HG02938 (cell line): ENCODE measurements around the gene TESK2.

Experiments
- ATAC-seq: cut with Tn5 transposase; IDR thresholded peaks from one replicate; pipeline ENCODE4 v1.9.1; 2021; ENCODE audit warnings: mild to moderate bottlenecking, moderate library complexity; ENCODE audit not compliant: unreplicated experiment

Gene TESK2

DNA sequence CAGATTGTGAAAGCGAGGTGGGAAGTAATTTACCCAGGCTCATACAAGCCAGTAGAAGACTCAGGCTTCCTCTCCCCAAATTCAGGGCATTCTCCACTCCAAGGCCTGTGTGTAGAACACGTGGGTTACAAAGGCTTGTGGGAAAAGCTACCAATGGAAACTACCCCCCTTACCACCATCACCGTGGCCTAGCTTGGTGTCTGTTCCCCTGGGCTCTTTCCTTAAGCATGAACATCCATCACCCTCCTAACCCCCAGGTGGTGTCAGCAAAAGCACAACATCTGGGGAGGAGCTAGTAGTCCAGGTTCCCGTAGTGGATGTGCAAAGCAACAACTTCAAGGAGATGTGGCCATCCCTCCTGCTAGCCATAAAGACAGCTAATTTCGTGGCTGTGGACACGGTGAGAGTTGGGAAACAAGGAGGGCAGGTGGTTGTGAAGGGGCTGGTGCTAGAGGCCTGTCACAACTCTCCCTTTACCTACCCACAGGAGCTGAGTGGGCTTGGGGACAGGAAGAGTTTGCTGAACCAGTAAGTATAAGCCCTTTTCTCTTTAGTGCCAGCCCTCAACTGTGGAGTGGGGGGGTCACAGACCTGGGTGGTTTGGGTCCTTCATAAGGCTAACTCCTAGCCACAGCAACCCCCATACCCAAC is 150.0 kb downstream of the TESK2 start:
- no peak for ATAC-seq

DNA sequence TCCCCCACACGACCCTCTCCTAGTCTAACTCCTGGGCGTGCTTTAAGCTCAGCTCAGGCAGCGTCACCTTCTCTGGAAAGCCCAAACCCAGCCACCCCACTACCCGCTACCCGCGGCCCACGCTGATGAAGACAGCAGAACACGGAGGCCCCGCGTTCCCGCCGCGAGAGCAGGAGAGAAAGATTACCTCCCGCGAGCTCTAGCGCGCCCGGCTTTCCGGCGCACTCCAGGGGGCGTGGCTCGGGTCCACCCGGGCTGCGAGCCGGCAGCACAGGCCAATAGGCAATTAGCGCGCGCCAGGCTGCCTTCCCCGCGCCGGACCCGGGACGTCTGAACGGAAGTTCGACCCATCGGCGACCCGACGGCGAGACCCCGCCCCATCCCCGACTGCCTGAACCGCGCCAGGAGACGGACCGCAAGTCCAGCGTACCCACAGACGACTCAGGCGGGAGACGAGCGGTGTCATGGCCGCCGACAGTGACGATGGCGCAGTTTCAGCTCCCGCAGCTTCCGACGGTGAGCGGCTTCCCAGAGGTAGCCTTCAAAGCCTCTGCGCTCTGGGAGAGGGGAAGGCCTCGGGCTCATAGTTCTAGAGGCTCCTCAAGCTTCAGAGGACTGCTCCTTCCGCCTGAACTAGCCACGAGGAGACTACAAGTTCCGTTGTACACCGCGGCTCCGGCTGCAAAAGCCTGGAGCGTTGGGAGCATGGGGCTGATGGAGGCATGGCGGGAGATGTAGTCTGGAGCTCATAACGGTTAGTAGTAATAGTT is 151.0 kb downstream of the TESK2 start, which contains the start of the genes MUTYH and TOE1:
MUTYH (minus strand) TSS at position 652 of the 770 bp plus-strand sequence. CDS start 5,935 bp downstream, outside the sequence.
TOE1 (plus strand) TSS at position 382 of the 770 bp plus-strand sequence; CDS start at position 465, 83 bp downstream.
- ATAC-seq, result peak; percentile 70

DNA sequence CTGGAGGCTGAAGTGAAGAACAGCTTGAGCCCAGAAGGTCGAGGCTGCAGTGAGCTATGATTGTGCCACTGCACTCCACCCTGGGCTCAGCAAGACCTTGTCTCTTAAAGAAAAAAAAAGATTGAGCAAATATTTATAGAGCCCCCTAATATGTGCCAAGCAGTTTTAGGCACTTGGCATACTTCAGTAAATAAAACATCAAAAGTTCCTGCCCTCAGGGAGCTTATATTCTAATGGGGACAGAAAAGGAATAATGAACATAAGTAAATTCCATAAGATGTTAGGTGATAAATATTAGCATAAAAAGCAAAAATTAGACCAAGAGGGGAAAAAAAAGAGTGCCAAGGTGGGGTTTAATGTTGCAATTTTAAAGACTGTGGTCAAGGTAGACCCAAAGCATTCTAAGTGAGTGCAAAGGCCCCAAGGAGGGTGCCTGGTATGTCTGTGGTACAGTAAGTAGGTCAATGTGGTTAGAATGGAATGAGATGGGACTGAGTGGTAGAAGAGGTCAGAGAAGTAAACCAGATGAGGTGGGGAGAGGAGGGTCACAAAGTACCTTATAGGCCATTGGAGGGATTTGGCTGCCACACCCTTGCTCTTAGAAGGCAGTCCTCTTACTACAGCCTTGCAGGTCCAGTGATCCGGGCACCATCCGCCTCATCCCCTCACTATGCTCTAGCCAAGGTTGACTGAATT is 153.2 kb downstream of the TESK2 start:
- no peak for ATAC-seq

DNA sequence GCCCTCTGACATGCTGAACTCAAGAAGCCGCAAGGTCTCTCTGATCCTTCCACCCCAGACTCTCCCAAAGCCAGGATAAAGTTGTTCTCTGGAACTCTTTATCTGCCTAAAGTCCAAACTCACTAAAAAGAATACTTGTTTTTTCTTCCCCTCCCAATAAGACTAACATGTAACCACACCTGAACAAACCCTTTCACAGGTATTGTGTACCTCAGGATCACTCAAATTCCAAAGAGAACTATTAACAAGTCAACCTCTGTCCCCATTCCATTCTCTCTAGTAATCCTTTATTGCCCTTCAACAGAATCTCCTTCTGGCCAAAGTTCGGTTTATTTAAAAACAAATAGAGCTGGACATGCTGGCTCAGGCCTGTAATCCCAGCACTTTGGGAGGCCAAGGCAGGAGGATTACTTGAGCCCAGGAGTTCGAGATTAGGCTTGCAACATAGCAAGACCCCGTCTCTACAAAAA is 155.1 kb downstream of the TESK2 start:
- ATAC-seq, result no peak

DNA sequence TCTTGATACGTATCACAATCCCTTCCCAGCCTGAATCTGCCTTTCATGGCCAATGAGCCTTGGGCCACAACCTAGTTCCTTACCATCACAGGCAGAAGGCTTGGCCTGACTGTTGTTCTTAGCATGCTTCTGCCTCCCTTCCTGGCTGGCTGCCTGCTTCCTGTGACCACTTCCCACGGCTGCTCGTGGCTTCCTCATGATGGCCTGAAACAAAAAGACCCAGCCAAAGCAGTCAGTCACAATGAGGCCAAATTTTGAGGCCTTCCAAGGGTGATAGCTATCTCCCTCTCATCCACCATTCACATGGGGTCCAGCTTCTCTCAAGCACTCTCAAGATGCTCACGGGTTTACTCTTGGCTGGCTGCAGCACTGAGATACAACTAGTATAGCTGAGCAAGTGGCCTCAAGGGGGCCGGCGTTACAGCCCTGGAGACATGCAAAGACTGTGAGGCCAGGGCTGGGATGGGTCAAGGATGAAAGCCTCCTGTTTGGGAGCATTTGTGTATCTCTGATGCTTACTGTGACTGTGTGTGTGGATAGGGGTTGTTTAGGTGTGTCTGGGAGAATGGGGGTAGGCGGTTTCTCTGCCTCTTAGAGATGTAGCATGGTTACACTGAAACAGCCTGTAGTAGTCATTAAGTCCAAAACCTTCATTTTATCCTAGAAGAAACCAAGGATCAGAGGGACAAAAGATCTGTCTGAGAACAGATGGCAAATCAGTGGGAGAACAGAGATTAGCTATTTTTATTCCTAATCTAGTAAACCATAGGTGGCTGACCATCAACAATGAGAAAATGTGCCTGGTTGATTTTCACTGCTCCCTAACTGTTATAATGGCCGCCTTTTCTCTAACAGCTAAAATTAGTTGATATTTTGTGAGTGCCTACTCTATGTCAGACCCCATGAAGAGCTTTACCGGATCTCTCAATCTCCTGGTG is 156.4 kb downstream of the TESK2 start:
- no peak for ATAC-seq

DNA sequence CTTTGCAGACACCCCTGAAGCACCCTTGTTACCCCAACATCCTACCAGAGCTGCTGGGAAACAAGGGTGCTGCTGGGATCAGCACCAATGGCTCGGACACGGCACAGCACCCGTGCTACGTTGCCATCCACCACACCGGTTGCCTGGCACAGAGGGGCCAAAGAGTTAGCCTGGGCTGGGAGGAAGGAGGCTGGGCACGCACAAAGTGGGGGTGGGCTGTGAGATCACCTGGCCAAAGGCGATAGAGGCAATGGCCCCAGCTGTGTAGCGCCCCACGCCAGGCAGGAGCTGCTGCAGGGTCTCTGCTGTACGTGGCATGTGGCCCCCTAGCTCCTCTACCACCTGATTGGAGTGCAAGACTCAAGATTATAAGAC is 158.6 kb downstream of the TESK2 start:
- ATAC-seq, result no peak

DNA sequence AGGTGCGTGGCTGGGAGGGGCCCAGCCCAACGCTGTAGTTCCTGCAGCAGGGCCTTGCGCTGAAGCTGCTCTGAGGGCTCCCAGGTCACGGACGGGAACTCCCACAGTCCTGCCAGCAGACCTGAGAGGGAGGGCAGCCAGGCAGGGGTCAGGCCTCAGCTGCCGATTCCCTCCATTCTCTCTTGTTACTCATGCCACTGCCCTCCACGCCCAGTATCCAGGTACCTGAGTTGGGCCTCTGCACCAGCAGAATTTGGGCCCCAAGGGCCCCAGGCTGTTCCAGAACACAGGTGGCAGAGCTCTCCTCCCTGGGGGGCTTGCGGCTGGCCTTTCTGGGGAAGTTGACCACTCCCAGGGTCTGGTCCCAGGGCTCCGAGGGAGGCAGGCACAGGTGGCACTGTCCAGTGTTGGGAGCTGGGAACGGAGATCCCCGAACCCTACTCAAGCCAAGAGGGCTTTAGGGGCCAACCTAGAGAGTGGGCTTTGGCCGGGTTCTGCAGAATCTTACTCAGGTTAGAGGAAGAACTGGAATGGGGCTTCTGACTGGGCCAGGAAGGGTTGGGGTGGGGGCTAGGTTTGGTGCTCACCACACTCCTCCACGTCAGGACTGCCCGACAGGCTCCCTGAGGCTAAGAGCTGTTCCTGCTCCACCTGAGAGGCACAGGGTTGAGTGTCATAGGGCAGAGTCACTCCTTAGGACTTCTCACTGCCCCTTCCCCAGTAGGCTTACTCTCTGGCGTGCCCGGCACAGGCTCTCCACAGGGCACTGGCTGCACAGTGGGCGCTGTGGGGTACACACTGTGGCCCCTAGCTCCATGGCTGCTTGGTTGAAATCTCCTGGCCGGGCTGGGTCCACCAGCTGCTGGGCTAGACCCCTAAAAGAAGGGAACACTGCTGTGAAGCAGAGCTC is 159.3 kb downstream of the TESK2 start:
- ATAC-seq, result no peak

DNA sequence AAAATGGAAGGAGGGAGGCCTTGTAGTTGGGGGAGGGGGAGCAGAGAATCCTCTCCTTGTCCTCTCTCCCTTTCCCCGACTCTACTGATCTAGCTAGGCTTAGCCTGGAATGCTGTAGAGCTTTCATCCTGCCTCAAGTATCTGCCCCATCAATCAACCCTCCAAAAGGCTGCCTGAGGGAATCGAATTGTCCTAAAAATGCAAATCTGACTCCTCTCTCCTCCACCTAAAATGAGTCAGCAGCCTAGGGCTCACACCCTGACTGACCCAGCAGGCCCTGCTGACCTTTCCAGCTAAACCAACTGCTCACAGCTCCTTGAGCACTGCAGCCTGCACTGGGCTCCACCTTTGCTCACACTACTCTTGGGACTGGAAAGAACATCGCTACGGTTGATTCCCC is 161.5 kb downstream of the TESK2 start:
- ATAC-seq, result no peak

DNA sequence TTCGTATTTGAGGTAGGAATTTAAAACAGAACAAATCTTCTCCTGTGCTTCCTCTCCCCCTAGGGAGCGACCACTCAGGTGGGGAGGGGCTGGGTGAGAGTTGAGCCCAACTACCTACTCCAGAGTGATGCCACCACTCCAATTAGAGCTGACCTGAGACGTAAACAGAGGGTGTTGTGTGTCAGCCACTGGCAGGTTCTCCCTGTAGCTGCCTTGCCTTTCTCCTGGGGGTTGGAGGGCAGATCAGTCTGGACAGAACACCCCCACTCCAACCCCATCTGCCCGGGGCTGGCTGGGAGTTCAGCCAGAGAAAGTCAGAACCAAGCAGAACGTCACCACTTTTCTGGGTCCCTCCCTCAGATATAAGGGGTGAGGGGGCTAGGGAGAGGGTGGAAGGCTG is 162.3 kb downstream of the TESK2 start:
- no peak for ATAC-seq

DNA sequence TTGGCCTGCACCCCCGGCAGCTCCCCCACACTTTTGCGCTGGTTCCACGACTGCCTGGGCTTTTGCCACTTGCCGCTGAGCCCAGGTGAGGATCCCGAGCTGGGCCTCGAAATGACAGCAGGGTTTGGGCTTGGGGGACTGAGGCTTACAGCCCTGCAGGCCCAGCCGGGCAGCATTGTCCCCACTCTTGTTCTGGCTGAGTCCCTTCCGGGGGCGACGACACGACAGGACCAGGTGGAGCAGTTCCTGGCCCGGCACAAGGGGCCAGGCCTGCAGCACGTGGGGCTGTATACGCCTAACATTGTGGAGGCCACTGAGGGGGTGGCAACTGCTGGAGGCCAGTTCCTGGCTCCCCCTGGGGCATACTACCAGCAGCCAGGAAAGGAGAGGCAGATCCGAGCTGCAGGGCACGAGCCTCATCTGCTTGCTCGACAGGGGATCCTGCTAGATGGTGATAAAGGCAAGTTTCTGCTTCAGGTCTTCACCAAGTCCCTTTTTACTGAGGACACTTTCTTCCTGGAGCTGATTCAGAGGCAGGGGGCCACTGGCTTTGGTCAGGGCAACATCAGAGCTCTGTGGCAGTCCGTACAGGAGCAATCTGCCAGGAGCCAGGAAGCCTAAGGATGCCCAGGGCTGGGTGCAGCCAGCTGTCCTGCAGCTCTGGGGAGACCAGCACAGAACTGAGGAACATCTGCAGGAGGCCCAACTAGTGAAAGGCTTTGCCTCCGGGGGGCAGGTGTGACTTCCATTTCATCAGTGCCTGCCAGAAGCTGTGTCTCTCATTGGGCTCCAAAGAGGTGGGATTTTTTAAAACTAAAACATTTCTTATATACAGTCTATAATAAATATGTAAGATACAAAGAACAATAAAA is 163.1 kb downstream of the TESK2 start:
- no peak for ATAC-seq

DNA sequence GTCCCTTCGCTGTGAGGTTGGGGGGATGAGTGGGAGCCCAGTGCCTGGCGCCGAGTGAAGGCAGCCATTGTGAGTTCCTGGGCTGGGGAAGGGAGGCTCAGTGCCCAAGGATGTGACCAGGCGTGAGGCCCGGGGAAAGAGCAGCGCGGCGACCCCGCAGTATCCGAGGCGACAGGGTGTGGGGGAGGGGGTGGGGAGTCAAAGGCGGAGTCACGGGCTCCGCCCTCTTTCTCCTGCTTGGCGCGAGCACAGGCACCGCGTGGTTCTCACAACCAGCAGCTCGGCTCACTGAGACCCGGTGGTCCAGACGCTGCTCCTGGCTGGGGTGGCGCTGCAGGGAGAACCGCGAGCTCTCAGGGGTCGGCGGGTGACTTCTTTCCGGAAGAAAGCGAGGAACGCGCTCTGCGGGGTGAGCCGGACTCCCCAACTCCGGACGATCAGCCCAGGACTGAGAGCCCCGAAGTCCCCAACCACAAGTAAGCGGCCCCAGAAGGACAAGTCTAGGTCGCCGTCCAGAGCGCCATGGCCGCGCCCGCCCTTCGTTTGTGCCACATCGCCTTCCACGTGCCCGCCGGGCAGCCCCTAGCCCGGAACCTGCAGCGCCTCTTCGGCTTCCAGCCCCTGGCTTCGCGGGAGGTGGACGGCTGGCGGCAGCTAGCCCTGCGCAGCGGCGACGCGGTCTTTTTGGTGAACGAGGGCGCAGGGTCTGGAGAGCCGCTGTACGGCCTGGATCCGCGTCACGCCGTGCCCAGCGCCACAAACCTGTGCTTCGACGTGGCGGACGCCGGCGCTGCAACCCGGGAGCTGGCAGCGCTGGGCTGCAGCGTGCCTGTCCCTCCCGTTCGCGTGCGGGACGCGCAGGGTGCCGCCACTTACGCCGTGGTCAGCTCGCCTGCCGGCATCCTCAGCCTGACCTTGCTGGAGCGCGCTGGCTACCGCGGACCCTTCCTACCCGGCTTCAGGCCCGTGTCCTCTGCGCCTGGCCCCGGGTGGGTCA is 164.0 kb downstream of the TESK2 start, which contains the start of gene HPDL:
HPDL (plus strand) TSS at position 269 of the 997 bp plus-strand sequence; CDS start at position 523, 254 bp downstream.
- ATAC-seq, result no peak

DNA sequence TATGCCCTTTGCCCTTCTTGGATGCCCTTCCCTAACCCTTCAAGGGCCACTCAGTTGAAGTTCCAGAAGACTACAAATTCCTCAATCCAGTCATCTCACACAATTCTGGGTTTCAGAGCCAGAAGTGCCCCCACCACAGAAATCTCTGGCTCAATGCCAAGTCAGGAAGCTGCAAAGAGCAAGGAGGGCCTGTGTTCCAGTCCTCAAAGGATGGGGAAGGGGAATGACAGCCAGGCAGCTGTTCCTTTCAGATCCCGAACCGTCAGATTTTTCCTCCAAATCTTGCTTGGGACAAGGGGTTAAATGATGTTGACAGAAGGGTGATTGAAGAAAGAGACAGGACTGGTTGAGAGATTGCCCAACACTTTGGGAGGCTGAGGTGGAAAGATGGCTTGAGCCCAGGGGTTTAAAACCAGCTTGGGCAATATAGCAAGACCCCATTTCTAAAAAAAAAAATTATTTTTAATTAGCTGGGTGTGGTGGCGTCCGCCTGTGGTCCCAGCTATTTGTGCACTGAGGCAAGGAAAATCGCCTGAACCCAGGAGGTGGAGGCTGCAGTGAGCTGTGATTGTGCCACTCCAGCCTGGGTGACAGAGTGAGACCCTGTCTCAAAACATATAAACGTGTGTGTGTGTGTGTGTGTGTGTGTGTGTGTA is 165.0 kb downstream of the TESK2 start:
- ATAC-seq, result no peak

DNA sequence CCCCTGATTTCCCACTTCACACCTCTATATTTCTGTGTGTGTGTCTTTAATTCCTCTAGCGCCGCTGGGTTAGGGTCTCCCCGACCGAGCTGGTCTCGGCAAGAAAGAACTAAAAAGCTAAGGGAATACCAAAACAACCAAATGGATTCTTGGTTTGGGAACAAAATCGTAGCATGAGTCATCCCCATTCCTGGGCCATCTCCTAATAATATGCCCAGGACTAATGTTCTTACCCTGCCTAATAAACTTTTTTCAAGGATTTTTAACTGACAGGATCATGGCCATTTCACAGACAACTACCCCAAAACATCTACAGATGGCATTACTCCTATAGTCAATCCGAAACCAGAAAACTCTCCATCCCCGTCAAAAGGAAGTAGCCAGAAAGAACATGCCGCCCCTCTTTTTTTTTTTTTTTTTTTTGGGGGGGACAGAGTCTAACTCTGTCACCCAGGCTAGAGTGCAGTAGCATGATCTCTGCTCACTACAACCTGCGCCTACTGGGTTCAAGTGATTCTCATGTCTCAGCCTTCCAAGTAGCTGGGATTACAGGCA is 168.4 kb downstream of the TESK2 start:
- no peak for ATAC-seq

DNA sequence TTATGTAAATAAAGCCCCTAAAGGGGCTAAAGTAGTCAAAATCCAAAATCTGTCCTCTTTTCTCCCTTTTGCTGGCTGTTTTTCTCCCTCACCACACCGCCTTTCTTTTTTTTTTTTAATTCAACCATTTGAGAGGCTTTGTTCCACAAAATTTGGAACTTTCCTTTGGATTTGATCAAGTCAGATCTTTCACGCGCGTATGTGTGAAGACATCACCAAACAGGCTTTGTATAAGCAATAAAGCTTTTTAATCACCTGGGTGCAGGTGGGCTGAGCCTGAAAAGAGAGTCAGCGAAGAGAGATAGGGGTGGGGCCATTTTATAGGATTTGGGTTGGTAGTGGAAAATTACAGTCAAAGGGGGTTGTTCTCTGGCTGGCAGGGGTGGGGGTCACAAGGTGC is 169.5 kb downstream of the TESK2 start:
- ATAC-seq, result no peak

DNA sequence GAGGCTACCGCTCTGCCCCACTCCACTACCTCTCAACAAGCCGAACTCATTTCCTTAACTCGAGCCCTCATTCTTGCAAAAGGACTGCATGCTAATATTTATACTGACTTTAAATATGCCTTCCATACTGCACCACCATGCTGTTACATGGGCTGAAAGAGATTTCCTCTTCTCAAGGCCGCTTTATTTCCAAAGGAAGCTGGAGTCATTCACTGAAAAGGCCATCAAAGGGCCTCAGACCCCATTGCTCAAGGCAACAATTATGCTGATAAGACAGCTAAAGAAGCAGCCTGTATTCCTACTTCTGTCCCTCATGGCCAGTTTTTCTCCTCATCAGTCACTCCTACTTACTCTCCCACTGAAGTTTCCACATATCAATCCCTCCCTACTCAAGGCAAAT is 171.2 kb downstream of the TESK2 start:
- no peak for ATAC-seq

DNA sequence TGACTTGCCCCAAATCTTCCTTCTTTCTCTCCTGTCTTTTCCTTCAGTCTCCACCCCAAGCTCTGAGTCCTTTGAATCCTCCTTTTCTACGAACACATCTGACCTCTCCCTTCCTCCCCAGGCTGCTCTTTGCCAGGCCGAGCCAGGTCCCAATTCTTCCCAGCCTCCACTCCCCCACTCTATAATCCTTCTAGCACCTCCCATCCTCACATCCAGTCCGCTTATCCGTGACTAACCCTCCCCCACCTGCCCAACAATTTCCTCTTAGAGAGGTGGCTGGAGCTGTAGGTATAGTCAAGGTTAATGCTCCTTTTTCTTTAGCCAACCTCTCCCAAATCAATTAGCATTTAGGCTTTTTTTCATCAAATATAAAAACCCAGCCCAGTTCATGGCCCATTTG is 173.8 kb downstream of the TESK2 start:
- ATAC-seq, result no peak
